GM06990 (cell line): Measurements from ENCODE around the gene LYRM1.
"Not testable (repeated sequence)": the region's sequence is repeated elsewhere in the genome, so short reads cannot be mapped to it uniquely, and the experiment has no call there.

Source experiments
- DNase-seq: peaks from one replicate; pipeline ENCODE4 v3.0.0-alpha.2; 2011; ENCODE audit not compliant: insufficient read length; ENCODE audit errors: extremely low read depth
- H3K27me3 ChIP-seq: replicated peaks from 2 replicates; pipeline ENCODE4 v1.6.0; 2011; ENCODE audit warnings: low read length; ENCODE audit not compliant: control insufficient read depth, insufficient read depth
- H3K36me3 ChIP-seq: 2 replicates; pipeline ENCODE4 v1.5.1; 2011; ENCODE audit warnings: low read length; ENCODE audit not compliant: control insufficient read depth, insufficient read depth
- H3K4me3 ChIP-seq: replicated peaks from 2 replicates; pipeline ENCODE4 v1.5.1; 2011; ENCODE audit warnings: low read depth, mild to moderate bottlenecking, control low read depth, low read length
- CTCF ChIP-seq: IDR thresholded peaks from 2 replicates; pipeline ENCODE4 v1.5.1; 2011; ENCODE audit warnings: low read length, control low read depth, mild to moderate bottlenecking, inconsistent platforms; ENCODE audit not compliant: insufficient read depth, poor library complexity, severe bottlenecking

LYRM1 gene

GRCh38 chr16:20854963-20855362 is 45.6 kb upstream of the LYRM1 start:
- Histone ChIP-seq H3K36me3 (peaks cover 4% of the 10 kb centered on the region), H3K4me3 (no peak overlapping the region), H3K27me3 (no peaks in the 10 kb centered on the region)
- no peak for DNase-seq
- no peak for TF ChIP-seq CTCF

GRCh38 chr16:20857281-20857680 is 43.3 kb upstream of the LYRM1 start:
- no peak overlapping the region for H3K4me3 ChIP-seq
- no peak for TF ChIP-seq CTCF
- DNase-seq = no peak
- no peaks in the 10 kb centered on the region for H3K27me3 ChIP-seq
- peaks cover 8% of the 10 kb centered on the region for H3K36me3 ChIP-seq

- DNase-seq = no peak
- no peak for TF ChIP-seq CTCF
- Histone ChIP-seq H3K27me3 (no peaks in the 10 kb centered on the region), H3K4me3 (no peak overlapping the region), H3K36me3 (peaks cover 9% of the 10 kb centered on the region)
Measured at GRCh38 chr16:20859229-20859628, 41.3 kb upstream of the LYRM1 start.

- TF ChIP-seq CTCF = no peak
- Histone ChIP-seq H3K27me3 (no peaks in the 10 kb centered on the region), H3K4me3 (no peak overlapping the region), H3K36me3 (peaks cover 9% of the 10 kb centered on the region)
- no peak for DNase-seq
Measured at GRCh38 chr16:20859699-20860098, 40.9 kb upstream of the LYRM1 start.

GRCh38 chr16:20860361-20860760 is 40.2 kb upstream of the LYRM1 start:
- peaks cover 9% of the 10 kb centered on the region for H3K36me3 ChIP-seq
- no peak for DNase-seq
- no peak overlapping the region for H3K4me3 ChIP-seq
- H3K27me3 ChIP-seq = no peaks in the 10 kb centered on the region
- TF ChIP-seq CTCF = no peak

GRCh38 chr16:20860995-20861394 is 39.6 kb upstream of the LYRM1 start:
- H3K36me3 ChIP-seq = not testable (repeated sequence)

More at GRCh38 chr16:20860995-20861394, 39.6 kb upstream of the LYRM1 start:
- H3K27me3 ChIP-seq, H3K4me3 ChIP-seq, DNase-seq: not testable (repeated sequence)
